Memory B cell (primary cell): ENCODE results near the gene FNDC3A.

Experiments used
- ATAC-seq: fragments of 150-1000 bp; cut with Tn5 transposase; 2 replicates; pipeline ENCODE4 v1.10.0; 2021; ENCODE audit warnings: low read depth, mild to moderate bottlenecking, moderate library complexity
- DNase-seq, 2 donors: peaks; one replicate each; pipeline ENCODE4 v3.0.0; 2022; ENCODE audit warnings: low spot score in 2 of 2
- H3K27ac Mint-ChIP-seq: one replicate; pipeline ENCODE4 v1.8.0; 2022; ENCODE audit warnings: mild to moderate bottlenecking, moderate library complexity, mixed read lengths
- H3K27me3 Mint-ChIP-seq: one replicate; pipeline ENCODE4 v1.8.0; 2022; ENCODE audit warnings: mixed read lengths
- H3K36me3 Mint-ChIP-seq: one replicate; pipeline ENCODE4 v1.8.0; 2022; ENCODE audit warnings: mild to moderate bottlenecking, mixed read lengths
- H3K4me1 Mint-ChIP-seq: one replicate; pipeline ENCODE4 v1.8.0; 2022; ENCODE audit warnings: mixed read lengths
- H3K4me3 Mint-ChIP-seq: one replicate; pipeline ENCODE4 v1.8.0; 2022; ENCODE audit warnings: mild to moderate bottlenecking, moderate library complexity, mixed read lengths
- H3K9me3 Mint-ChIP-seq: one replicate; pipeline ENCODE4 v1.8.0; 2022; ENCODE audit warnings: mixed read lengths

Gene FNDC3A, protein sequence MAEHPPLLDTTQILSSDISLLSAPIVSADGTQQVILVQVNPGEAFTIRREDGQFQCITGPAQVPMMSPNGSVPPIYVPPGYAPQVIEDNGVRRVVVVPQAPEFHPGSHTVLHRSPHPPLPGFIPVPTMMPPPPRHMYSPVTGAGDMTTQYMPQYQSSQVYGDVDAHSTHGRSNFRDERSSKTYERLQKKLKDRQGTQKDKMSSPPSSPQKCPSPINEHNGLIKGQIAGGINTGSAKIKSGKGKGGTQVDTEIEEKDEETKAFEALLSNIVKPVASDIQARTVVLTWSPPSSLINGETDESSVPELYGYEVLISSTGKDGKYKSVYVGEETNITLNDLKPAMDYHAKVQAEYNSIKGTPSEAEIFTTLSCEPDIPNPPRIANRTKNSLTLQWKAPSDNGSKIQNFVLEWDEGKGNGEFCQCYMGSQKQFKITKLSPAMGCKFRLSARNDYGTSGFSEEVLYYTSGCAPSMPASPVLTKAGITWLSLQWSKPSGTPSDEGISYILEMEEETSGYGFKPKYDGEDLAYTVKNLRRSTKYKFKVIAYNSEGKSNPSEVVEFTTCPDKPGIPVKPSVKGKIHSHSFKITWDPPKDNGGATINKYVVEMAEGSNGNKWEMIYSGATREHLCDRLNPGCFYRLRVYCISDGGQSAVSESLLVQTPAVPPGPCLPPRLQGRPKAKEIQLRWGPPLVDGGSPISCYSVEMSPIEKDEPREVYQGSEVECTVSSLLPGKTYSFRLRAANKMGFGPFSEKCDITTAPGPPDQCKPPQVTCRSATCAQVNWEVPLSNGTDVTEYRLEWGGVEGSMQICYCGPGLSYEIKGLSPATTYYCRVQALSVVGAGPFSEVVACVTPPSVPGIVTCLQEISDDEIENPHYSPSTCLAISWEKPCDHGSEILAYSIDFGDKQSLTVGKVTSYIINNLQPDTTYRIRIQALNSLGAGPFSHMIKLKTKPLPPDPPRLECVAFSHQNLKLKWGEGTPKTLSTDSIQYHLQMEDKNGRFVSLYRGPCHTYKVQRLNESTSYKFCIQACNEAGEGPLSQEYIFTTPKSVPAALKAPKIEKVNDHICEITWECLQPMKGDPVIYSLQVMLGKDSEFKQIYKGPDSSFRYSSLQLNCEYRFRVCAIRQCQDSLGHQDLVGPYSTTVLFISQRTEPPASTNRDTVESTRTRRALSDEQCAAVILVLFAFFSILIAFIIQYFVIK

DNA sequence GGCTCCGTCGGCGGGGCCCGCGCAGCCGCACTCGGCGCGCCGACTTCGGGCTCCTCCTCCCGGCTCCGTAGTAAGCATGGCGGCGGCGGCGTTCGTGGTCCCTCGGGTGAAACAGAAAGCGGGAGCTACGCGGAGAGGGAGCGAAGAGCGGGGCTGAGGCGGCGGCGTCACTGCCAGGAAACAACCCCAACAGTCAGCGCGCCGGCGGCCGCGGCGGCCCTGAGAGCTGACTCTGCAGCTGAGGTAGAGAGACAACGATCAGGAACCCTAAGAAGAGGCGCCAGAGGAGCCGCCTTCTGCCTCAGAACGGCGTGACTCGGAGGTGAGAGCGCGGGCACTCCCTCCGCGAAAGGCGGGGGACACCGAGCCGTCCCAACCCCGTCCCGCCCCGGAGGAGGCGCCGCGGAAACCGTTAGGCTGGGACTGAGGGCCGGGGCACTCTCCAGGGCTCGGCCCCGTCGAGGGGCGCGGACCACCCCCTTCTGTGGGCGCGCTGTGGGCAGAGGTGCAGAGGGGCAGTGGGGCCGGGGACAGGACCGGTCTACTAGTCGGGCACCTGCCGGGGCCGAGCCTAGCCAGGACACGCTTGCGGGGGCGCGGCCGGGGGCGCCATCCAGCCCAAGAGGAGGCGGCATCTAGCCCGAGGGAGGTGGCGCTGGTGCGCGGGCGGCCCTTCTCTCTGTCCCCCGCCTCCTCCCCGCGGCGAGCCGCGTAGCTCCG, at the start of gene FNDC3A:
FNDC3A (plus strand) TSS at position 57 of the 720 bp plus-strand sequence. CDS start 30,279 bp downstream, outside the sequence.
- Mint-ChIP-seq H3K36me3 (peaks cover 12% of the 10 kb centered on the region), H3K27ac (peak within 1 kb of the TSS; percentile 93), H3K27me3 (no peaks in the 10 kb centered on the region), H3K4me1 (peaks cover 19% of the 10 kb centered on the region), H3K4me3 (peak within 1 kb of the TSS; percentile 98), H3K9me3 (peaks cover 14% of the 10 kb centered on the region)
- ATAC-seq = peak; percentile 71
- peak; percentile 79 to 80 for DNase-seq

GRCh38 chr13:48928757-48929430, 46.8 kb upstream of the FNDC3A start:
- DNase-seq (no peak), ATAC-seq (no peak)
- no peak overlapping the region for H3K4me3 Mint-ChIP-seq
- H3K36me3 Mint-ChIP-seq = no peaks in the 10 kb centered on the region
- peaks cover 6% of the 10 kb centered on the region for H3K4me1 Mint-ChIP-seq
- H3K27ac Mint-ChIP-seq = no peak overlapping the region
- H3K9me3 Mint-ChIP-seq = no peaks in the 10 kb centered on the region
- peaks cover 6% of the 10 kb centered on the region for H3K27me3 Mint-ChIP-seq

DNA sequence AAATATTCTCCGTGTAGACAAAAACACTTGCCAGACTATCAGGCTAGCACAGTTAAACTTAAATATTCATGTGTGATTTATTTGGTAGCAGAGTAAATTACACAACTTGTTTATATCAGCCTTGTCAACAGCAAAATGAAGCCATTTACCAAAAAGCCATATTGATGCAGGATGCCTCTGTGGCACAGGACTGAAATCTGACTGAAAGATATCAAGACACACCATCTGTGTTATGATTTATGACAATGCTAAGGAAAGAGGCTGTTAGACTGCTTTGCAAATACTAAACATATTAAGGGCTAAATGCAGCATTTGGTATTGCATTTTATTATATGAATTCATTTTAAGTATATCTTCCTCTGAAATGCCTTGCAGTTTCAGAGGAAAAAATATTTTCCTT, 44.8 kb upstream of the FNDC3A start:
- H3K4me1 Mint-ChIP-seq = peaks cover 6% of the 10 kb centered on the region
- H3K27ac Mint-ChIP-seq = no peak overlapping the region
- ATAC-seq (no peak), DNase-seq (no peak)
- H3K36me3 Mint-ChIP-seq = no peaks in the 10 kb centered on the region
- H3K9me3 Mint-ChIP-seq = no peaks in the 10 kb centered on the region
- H3K4me3 Mint-ChIP-seq = no peak overlapping the region
- H3K27me3 Mint-ChIP-seq = peaks cover 6% of the 10 kb centered on the region

DNA sequence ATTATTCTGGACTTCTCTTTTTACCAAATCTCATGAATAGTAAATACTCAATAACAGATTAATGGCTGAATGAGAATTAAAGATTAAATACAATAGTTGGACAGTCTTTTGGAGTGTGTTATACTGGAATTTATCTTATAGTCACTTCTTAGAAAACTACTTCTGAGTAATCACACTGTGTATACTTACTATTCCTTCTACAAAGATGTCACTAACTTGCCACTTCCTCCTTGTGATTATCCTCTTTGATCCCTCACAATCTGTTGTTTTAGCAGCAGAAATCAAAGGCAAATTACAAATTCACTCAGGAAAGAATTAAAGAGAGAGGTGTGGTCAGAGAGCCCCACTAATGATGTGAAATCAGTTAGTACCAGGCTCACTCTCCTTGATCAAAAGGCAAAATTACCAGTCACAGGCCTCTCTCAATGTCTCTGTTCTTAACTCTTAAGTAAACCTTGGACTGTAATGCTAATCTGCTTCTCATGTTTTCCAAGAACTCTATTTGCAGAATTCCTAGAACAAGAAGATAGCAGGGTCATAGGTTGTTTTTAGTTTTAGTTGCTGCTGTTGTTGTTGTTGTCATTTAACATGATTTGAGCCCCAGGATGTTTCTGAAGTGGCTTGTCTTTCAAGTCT, 37.3 kb upstream of the FNDC3A start:
- no peak for ATAC-seq
- H3K36me3 Mint-ChIP-seq = no peaks in the 10 kb centered on the region
- no peaks in the 10 kb centered on the region for H3K4me1 Mint-ChIP-seq
- peaks cover 7% of the 10 kb centered on the region for H3K27me3 Mint-ChIP-seq
- no peak for DNase-seq
- no peak overlapping the region for H3K27ac Mint-ChIP-seq
- no peak overlapping the region for H3K4me3 Mint-ChIP-seq
- no peaks in the 10 kb centered on the region for H3K9me3 Mint-ChIP-seq

DNA sequence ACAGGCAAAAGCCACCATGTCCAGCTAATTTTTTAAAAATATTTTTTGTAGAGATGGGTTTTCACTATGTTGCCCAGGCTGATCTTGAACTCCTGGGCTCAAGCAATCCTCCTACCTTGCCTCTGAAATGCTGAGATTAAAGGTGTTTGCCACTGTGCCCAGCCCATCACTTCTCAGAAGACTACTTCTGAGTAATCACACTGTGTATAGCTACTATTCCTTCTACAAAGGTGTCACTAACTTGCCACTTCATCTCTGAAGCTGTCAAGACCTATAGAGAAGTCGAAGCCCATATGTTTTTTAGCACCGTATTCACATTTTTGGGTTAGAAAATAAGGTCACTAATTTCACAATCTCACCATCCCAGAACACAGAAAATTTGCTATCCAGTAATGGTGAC, 36.0 kb upstream of the FNDC3A start:
- Mint-ChIP-seq H3K36me3 (no peaks in the 10 kb centered on the region), H3K9me3 (no peaks in the 10 kb centered on the region), H3K4me3 (no peak overlapping the region), H3K27ac (no peak overlapping the region), H3K27me3 (peaks cover 5% of the 10 kb centered on the region), H3K4me1 (no peaks in the 10 kb centered on the region)
- ATAC-seq = no peak
- no peak for DNase-seq

DNA sequence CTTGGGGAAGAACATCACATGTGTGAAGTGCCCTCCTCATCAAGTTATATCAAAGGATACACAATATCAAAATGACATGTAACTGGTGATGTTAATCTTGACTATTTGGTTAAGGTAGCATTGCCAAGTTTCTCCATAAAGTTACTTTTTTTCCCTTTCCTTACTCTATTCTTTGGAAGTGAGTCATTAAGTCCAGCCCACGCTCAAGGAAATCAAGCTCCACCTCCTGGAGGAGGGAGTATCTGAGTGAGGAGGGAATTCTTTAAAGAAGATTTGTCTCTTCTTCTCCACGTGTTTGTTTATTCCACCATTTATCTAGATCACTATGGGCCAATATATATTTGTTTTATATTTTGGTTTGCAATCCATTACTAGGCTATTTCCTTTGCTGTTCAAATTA, 33.6 kb upstream of the FNDC3A start:
- Mint-ChIP-seq H3K4me1 (no peaks in the 10 kb centered on the region), H3K36me3 (no peaks in the 10 kb centered on the region), H3K27me3 (peaks cover 7% of the 10 kb centered on the region), H3K9me3 (no peaks in the 10 kb centered on the region), H3K4me3 (no peak overlapping the region), H3K27ac (no peak overlapping the region)
- no peak for ATAC-seq
- no peak for DNase-seq

- H3K36me3 Mint-ChIP-seq = no peaks in the 10 kb centered on the region
- no peaks in the 10 kb centered on the region for H3K4me1 Mint-ChIP-seq
- no peak overlapping the region for H3K27ac Mint-ChIP-seq
- no peak for ATAC-seq
- no peaks in the 10 kb centered on the region for H3K9me3 Mint-ChIP-seq
- no peak overlapping the region for H3K4me3 Mint-ChIP-seq
- H3K27me3 Mint-ChIP-seq = peaks cover 10% of the 10 kb centered on the region
- DNase-seq = no peak
These were observed 31.5 kb upstream of the FNDC3A start for GRCh38 chr13:48944221-48944620.

GRCh38 chr13:48945626-48946025, 30.1 kb upstream of the FNDC3A start:
- H3K4me3 Mint-ChIP-seq = no peak overlapping the region
- no peaks in the 10 kb centered on the region for H3K36me3 Mint-ChIP-seq
- no peak overlapping the region for H3K27ac Mint-ChIP-seq
- no peaks in the 10 kb centered on the region for H3K4me1 Mint-ChIP-seq
- DNase-seq (no peak), ATAC-seq (no peak)
- H3K9me3 Mint-ChIP-seq = no peaks in the 10 kb centered on the region
- peaks cover 8% of the 10 kb centered on the region for H3K27me3 Mint-ChIP-seq

GRCh38 chr13:48946163-48946562, 29.5 kb upstream of the FNDC3A start:
- no peak for DNase-seq
- ATAC-seq = no peak
- Mint-ChIP-seq H3K4me1 (no peaks in the 10 kb centered on the region), H3K4me3 (no peak overlapping the region), H3K27ac (no peak overlapping the region), H3K36me3 (no peaks in the 10 kb centered on the region), H3K9me3 (no peaks in the 10 kb centered on the region), H3K27me3 (peaks cover 8% of the 10 kb centered on the region)

GRCh38 chr13:48949566-48950500, 25.9 kb upstream of the FNDC3A start:
- Mint-ChIP-seq H3K36me3 (no peaks in the 10 kb centered on the region), H3K4me1 (no peaks in the 10 kb centered on the region), H3K4me3 (no peak overlapping the region), H3K9me3 (no peaks in the 10 kb centered on the region), H3K27me3 (peaks cover 6% of the 10 kb centered on the region), H3K27ac (no peak overlapping the region)
- DNase-seq (no peak), ATAC-seq (no peak)

DNA sequence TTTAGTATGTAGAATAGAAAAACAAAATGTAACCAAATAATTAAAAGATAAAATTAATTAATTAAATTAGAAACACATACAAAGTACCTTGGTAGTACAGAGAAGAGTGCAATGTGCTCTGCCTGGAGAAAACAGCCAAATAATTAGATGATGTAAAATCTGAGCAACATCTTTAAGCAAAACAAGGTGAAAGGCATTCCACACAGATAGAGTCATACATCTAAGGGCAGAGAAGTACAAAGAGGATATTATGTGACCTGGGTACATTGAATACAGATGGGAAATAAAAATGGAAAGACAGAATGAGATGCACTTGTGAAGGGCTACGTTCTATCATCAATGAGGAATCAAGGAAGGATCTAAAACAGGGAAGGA, 25.2 kb upstream of the FNDC3A start:
- ATAC-seq (no peak), DNase-seq (no peak)
- Mint-ChIP-seq H3K36me3 (no peaks in the 10 kb centered on the region), H3K27ac (no peak overlapping the region), H3K27me3 (peaks cover 7% of the 10 kb centered on the region), H3K4me3 (no peak overlapping the region), H3K4me1 (no peaks in the 10 kb centered on the region), H3K9me3 (no peaks in the 10 kb centered on the region)

- Mint-ChIP-seq H3K27me3 (peaks cover 3% of the 10 kb centered on the region), H3K4me1 (no peaks in the 10 kb centered on the region), H3K9me3 (no peaks in the 10 kb centered on the region), H3K36me3 (no peaks in the 10 kb centered on the region), H3K27ac (no peak overlapping the region), H3K4me3 (no peak overlapping the region)
- no peak for DNase-seq
- no peak for ATAC-seq
These were observed 21.6 kb upstream of the FNDC3A start for GRCh38 chr13:48954081-48954480.
